ENCODE data around the gene TCF4.

The TCF4 gene

GRCh38 chr18:55587418-55588110 lies 428 bp downstream of the TCF4 start:
- in situ Hi-C loops (cut with HindIII; ENCODE audit: low sequenced_read_pairs): no loop called here

DNA sequence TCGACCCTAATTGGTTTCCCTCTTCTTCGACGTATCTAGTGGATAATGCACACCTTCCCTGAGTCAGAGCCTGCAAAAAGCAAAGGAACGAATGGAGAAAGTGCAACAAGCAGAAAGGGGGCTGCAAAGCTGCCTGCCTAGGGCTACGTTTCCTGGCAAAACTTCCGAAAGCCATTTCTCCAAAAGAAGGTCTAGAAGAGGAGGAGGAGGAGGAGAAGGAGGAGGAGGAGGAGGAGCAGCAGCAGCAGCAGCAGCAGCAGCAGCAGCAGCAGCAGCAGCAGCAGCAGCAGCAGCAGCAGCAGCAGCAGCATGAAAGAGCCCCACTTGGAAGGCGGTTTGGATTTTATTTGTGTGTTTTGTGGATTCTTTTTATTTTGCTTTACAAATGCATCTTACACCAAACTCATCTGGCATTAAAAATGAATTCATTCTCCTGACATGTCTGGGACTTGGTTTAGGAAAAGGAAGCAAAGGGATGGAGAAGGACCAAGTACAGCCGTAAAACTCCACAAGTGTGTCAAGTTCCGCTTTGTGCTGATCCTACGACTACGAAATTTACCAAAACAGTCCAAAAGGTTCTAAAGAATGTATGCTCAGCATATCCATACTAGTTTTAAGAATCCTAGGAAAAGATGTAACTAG lies 2.0 kb downstream of the TCF4 start:
- in situ Hi-C loops (cut with HindIII; ENCODE audit: low sequenced_read_pairs): no loop called here

DNA sequence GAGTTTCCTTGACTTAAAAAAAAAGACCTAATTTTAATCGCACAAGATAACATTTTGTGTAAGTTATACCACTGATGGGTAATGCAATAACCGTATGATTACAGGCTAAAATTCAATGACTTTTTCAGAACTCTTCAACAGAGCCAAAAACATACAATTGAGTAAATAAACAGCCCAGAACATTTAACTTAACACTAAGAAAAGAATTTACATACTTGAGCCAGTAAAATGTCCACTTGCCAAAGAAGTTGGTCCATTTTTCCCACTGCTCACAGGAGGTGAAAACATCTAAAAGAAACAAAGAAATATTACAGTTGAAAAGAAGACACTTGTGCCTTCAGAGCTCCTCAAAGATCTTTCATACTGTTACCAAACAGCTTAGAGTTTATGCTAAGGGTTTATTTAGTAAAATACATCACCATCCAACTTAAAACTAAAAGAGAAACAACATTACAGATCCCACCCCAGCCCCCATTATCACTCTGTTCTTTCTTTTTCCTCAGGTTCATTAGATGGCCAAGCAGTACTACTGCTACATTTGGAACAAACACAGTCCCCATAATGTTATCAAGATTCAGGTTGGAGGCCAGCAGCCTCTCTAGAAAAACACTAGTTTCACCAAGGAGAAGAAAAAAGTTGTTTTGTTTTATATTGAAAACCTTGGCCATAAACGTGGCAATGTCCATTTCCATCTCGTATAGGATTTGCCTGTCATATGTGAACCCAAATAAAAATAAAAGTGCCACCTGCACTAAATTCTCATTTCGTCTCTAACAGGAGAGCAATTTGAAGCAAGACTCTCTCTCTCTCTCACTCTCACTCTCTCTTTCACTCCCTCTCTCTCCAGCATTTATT lies 2.7 kb downstream of the TCF4 start:
- in situ Hi-C loops (cut with HindIII; ENCODE audit: low sequenced_read_pairs): no loop called here

DNA sequence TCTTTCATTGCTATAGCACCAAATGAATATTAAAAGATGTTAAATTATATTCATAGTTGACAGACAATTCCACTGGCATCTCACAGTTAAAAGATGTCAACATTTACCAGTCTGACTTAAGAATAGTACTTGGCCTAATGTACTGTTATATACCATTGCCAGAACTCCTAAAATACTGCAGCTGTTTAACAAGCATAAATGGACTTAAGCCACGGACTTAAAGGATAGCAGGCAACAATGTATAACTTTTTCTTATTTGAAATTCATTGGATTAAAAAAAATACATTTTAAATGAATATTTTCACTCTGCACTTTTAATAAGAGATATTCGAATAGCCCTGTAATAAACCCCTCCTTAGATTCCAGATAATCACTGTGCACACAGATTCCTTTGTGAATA lies 3.8 kb downstream of the TCF4 start:
- in situ Hi-C loops (cut with HindIII; ENCODE audit: low sequenced_read_pairs): no loop called here

- in situ Hi-C loops (cut with HindIII; ENCODE audit: low sequenced_read_pairs): no loop called here
Observed at GRCh38 chr18:55582325-55582724, 5.7 kb downstream of the TCF4 start.

- in situ Hi-C loops (cut with HindIII; ENCODE audit: low sequenced_read_pairs): no loop called here
Observed at GRCh38 chr18:55579501-55580270, 8.3 kb downstream of the TCF4 start.

- in situ Hi-C loops (cut with HindIII; ENCODE audit: low sequenced_read_pairs): no loop called here
Observed at GRCh38 chr18:55577812-55578539, 10.0 kb downstream of the TCF4 start.

- in situ Hi-C loops (cut with HindIII; ENCODE audit: low sequenced_read_pairs): no loop called here
Observed at GRCh38 chr18:55576001-55576400, 12.0 kb downstream of the TCF4 start.

DNA sequence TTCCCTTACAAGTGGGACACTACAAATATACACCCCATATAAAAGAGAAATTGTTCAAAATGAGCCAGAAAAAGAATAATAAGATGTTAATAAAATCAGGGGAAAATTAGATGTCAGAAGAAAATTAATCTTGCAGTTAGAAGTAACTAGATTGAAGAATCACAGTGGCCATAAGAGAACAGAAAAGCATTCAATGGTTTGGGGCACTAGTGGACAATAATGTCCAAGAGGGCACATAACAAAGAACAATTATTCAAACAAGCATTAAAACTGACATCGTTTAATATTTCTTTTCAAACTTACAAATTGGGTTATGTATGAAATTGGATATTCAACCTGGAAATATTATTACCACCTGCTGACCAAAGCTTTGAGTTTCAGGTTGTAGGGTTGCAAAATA lies 12.9 kb downstream of the TCF4 start:
- in situ Hi-C loops (cut with HindIII; ENCODE audit: low sequenced_read_pairs): no loop called here

DNA sequence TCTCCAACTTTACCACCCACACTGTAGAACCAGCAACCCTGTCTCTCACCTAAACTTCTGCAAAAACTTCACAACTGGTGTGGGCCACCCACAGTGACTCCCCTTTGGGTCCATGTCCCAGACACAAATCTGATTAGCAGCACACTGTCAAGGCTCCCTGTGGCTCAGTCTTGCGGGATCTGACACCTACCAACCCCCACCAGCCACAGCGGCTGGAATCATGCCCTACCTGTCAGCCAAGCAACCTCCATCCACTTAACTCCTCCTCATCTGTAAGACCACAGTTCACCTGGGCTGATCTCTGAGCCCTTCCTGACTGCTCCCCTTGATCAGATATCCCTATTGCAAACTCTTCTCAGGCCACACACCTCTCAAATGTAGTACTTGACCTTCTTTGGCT lies 14.6 kb downstream of the TCF4 start:
- in situ Hi-C loops (cut with HindIII; ENCODE audit: low sequenced_read_pairs): no loop called here

DNA sequence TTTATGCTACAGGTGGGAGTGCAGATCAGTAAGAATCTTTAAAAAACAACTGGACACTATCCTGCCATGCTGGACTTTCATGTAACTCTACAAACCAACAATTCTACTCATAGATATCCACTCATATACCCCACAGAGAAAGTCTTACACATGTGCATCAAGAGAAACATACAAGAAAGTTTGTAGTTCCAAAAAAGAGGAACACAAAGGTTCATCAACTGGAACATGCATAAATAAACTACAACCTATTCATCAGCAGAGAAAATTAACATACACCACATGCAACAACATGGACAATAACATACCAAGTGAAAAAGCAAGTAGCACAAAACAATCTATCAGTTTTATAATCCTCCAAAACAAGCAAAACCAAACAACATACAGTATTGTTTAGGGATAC lies 17.0 kb downstream of the TCF4 start:
- in situ Hi-C loops (cut with HindIII; ENCODE audit: low sequenced_read_pairs): no loop called here

- in situ Hi-C loops (cut with HindIII; ENCODE audit: low sequenced_read_pairs): no loop called here
Observed at GRCh38 chr18:55566456-55566935, 21.5 kb downstream of the TCF4 start.

- in situ Hi-C loops (cut with HindIII; ENCODE audit: low sequenced_read_pairs): no loop called here
Observed at GRCh38 chr18:55559739-55560138, 28.3 kb downstream of the TCF4 start.

- in situ Hi-C loops (cut with HindIII; ENCODE audit: low sequenced_read_pairs): no loop called here
Observed at GRCh38 chr18:55557211-55557610, 30.8 kb downstream of the TCF4 start.

DNA sequence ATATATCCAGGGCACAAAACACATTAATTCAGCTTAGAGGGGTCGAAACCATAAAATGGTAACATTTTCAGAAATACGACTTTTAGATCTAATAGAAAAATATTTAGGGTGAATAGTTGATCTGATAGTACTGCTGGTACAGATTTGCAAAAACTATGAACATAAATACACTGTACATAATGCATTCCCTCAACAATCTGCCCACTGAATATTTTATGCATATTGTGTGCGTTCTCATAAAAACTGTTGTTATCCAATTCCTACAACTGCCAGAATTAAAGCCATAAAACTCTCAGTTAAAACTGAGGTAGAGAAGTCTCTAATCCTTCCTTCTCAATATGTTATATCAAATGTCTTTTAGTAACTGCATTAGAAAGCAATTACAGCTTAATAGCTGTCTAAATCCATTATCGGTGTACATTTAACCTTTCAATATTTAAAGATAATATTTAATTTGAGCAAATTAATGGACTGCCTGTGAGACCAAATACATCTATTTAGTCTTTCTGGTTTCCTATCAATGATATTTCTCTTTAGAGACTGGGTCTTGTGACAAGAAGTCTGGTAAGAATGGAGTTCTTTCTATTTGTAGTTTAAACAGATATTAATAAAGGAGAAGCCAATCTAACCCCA lies 32.5 kb downstream of the TCF4 start:
- in situ Hi-C loops (cut with HindIII; ENCODE audit: low sequenced_read_pairs): no loop called here

DNA sequence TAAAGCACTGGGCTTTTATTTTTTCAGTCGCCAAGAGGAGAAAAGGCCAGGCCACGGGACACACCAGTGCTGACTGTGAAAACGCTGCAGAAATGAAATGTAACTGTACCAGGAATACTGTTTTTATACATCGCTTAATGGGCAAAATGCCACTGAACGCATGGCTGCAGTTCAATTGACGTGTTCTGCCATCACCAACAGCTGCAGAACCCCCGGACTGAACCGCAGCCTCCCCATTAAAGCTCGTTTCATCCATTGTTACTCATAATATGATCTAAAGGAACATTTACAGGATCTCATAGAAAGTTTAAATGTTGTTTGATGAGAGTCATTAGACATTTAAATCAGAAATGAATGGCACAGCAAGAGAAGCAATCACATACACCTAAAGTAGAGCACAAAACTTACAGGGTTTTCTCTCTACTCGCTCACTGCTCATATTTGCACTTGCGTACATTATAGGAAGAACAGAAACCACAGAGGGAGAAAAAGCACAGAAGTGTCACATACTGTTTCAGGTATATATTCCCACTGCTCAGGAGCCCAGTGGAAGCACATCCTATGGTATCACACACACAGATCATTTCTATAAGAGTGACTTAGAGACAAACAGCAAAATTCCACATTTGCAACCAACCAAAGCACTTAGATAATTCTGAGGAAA lies 35.3 kb downstream of the TCF4 start:
- in situ Hi-C loops (cut with HindIII; ENCODE audit: low sequenced_read_pairs): no loop called here

DNA sequence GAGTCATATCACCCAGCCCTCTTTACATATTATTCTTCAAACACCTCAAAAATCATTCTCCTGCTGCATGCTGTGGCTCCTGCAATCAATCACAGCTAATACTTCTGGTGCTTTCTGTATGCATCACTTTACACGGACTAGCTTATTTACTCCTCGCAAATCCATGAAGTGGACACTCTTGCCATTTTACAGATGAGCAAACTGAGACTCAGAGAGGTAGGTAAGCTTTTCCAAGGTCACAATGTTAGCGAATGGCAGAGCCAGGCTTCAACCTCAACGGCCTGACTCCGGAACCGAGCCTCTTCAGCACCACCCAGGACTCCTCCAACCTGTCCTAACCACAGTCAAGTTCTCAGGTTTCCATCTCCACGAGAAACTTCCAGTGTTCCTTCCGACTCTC lies 36.8 kb downstream of the TCF4 start:
- in situ Hi-C loops (cut with HindIII; ENCODE audit: low sequenced_read_pairs): no loop called here

DNA sequence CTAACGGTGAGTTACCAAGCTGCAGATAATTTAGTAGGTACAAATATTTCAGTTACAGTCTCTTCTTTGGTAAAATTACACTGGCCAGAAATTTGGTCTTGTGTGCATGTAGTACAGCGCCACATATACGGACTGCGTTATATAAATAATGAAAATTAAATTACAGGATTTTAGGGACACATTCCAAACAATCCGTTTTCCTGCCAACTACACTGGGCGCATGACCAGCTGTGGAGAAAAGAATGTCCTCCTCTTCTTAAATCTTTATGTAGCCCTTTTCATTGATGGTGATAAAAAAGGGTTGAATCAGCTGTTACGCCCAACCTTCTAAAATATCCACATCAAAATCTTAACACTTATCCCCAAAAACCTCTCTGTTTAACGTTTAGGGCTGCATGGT lies 37.5 kb downstream of the TCF4 start:
- in situ Hi-C loops (cut with HindIII; ENCODE audit: low sequenced_read_pairs): no loop called here

- in situ Hi-C loops (cut with HindIII; ENCODE audit: low sequenced_read_pairs): no loop called here
Observed at GRCh38 chr18:55549474-55550104, 38.4 kb downstream of the TCF4 start.

All from DLD1 (cell line).